Stimulated activated CD4-positive, alpha-beta T cell treated with anti-CD3 and anti-CD28 coated beads, Interleukin-1b, Interleukin-23, amount 100 ng/mL, for 1 hour (primary cell): ENCODE data around the gene GOLGA3.
A peak's percentile ranks its signal among the peaks of the same experiment; 100 is the strongest.
"Not testable (repeated sequence)": the region's sequence is repeated elsewhere in the genome, so short reads cannot be mapped to it uniquely, and the experiment has no call there.

Source experiments
- DNase-seq, 2 donors: peaks; one replicate each; pipeline ENCODE4 v3.0.0-alpha.2; 2020; ENCODE audit warnings: low read depth in 2 of 2

The GOLGA3 gene, protein sequence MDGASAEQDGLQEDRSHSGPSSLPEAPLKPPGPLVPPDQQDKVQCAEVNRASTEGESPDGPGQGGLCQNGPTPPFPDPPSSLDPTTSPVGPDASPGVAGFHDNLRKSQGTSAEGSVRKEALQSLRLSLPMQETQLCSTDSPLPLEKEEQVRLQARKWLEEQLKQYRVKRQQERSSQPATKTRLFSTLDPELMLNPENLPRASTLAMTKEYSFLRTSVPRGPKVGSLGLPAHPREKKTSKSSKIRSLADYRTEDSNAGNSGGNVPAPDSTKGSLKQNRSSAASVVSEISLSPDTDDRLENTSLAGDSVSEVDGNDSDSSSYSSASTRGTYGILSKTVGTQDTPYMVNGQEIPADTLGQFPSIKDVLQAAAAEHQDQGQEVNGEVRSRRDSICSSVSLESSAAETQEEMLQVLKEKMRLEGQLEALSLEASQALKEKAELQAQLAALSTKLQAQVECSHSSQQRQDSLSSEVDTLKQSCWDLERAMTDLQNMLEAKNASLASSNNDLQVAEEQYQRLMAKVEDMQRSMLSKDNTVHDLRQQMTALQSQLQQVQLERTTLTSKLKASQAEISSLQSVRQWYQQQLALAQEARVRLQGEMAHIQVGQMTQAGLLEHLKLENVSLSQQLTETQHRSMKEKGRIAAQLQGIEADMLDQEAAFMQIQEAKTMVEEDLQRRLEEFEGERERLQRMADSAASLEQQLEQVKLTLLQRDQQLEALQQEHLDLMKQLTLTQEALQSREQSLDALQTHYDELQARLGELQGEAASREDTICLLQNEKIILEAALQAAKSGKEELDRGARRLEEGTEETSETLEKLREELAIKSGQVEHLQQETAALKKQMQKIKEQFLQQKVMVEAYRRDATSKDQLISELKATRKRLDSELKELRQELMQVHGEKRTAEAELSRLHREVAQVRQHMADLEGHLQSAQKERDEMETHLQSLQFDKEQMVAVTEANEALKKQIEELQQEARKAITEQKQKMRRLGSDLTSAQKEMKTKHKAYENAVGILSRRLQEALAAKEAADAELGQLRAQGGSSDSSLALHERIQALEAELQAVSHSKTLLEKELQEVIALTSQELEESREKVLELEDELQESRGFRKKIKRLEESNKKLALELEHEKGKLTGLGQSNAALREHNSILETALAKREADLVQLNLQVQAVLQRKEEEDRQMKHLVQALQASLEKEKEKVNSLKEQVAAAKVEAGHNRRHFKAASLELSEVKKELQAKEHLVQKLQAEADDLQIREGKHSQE (N-terminal part only)

DNA sequence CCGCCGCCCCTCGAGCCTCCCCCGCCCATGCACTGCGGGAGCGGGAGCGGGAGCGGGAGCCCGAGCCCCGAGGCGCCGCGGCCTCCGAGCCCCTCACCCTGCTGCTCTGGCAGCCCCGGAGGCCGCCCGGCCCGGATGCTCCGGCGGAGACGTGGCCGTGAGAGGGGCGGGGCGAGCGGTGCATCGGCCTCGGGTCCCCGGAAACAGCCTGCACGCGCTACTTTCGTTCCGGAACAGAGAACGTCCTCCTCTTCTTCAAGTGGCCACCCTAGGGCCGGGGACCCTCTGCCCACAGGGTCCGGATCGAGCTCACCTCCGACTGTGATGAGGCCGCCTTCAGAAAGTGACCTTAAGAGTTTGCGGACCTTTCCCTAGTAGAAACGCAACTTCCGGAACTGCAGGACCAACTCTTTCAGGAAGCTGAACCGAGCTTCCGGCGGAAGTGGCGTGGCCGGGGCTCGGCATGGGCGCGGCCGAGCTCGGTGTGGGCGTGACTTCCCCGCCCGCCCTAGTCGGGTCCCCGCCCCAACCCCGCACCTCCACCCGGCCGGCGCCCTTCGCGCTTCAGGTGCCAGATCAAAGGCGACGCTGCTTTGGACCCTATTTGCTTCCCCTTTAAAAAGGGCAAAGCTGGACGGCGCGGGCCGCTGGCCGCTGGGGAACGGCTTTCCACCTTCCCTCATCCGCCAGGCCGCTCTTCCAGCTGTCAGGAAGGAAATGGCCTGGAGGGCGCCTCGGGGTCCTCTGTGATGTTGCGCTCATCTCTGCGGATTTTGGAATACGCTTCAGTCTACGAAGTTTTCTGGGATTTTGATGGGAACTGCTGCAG is at the start of gene GOLGA3:
TSS of gene GOLGA3 (minus strand) at position 164 of the 829 bp plus-strand sequence. CDS start 6,741 bp downstream, outside the sequence.
- peak; percentile 86 to 92 for DNase-seq

- DNase-seq, result not testable (repeated sequence)
Observed at GRCh38 chr12:132874620-132875019, 46.0 kb upstream of the GOLGA3 start.

GRCh38 chr12:132874175-132874574 is 45.5 kb upstream of the GOLGA3 start:
- DNase-seq, result no peak

DNA sequence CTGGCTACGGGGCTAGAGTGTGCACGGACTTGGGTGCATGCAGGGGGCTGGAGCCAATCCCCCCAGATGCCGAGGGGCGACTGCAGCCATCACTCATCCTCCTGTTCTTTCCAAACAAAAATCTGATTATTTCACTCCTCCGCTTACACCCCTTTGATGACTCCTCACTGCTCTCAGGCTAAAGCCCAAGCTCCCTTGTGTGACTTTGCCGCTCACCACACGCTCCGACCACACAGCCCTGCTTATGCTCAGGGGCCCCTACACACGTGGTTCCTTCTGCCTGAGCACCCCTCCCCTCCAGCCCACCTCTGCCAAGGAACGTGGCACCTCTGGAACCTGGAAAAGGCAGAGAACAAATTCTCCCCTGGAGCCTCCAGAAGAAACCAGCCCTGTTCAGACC is 45.1 kb upstream of the GOLGA3 start:
- DNase-seq, result no peak

GRCh38 chr12:132872975-132873421 is 44.3 kb upstream of the GOLGA3 start:
- DNase-seq, result no peak

DNA sequence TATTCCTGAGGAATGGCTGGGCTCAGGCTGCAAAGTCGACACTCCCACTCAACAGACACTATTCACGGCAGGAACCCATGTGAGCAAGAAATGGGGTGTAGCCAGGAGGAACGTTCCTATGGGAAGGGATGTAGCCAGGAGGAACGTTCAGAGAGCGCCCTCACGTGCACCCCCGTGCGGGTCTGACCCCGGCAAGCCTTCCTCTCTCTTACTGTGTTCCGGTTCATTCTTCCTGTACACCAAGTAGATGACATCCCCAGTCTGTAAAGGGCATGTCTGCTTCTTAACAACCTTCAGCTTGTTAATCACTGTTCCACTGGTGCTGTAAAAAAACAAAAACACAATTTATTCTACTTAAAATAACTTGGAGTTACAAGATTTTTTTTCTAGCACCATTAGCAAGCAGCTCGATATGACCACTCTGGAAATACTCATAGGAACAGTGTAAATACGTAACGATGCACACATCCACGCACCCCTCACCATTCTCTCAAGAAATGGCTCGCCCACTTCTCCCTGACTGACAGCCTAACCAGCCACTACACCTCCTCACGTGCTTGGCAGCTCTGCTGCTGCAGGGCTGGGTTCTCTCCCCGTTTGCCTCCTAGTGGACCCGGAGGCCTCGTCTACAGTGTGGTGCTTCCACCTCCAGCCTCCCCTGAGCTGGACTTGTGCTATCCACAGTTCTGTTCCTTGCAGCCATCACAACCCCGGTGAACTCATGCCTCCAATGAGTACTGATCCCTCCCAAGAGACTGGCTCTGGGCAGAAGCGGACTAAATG is 43.6 kb upstream of the GOLGA3 start:
- no peak for DNase-seq

DNA sequence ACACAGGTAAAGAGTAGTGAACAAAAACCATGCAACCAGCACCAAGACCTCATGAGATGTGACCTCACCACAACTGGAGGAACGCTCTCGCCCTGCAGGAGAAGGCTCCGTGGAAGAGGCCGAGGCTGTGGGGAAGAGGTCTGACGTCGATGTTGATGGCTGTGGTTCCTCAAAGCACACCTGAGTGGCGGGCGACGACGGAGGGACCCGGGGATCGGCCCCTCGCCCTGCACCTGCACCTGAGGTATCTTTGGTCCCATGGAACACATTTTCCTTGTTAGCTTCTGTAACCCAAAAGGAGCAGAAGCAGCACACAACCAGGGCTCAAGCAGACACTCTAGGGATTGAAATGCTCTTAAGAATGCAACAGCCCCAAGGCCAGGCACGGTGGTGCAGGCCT is 40.9 kb upstream of the GOLGA3 start:
- DNase-seq, result no peak

- no peak for DNase-seq
Observed at GRCh38 chr12:132866251-132866828, 37.7 kb upstream of the GOLGA3 start.

- DNase-seq, result no peak
Observed at GRCh38 chr12:132861558-132861957, 32.9 kb upstream of the GOLGA3 start.

DNA sequence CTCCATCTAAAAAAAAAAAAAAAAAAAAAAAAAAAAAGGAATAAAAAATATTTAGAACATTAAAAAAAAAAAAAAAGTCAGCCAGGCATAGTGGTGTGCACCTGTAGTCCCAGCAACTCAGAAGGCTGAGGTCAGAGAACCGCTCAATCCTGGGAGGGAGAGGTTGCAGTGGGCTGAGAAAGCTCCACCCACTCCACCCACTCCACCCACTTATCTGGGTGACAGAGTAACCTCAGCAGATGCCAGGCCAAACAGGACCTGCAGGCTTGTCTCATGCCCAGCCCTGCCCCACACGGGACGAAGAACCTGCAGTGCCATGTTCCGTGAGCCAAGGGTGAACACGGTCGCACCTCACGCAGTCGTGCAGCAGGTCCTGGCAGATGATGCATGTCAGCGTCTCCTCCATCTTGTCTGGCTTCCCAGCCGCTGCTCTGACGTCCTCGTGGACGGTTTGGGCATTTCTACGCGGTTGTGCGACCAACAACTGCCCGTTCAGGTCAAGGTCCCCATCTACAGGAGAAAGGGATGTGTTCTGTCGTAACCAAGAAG is 30.1 kb upstream of the GOLGA3 start:
- no peak for DNase-seq

DNA sequence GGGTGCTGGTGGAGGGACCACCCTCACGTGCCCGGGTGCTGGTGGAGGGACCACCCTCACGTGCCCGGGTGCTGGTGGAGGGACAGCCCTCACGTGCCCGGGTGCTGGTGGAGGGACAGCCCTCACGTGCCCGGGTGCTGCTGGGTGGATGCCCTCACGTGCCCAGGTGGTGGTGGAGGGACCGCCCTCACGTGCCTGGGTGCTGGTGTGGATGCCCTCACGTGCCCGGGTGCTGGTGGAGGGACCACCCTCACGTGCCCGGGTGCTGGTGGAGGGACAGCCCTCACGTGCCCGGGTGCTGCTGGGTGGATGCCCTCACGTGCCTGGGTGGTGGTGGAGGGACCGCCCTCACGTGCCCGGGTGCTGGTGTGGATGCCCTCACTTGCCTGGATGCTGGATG is 28.4 kb upstream of the GOLGA3 start:
- DNase-seq, result not testable (repeated sequence)

GRCh38 chr12:132856581-132856980 is 27.9 kb upstream of the GOLGA3 start:
- DNase-seq, result no peak

GRCh38 chr12:132855211-132855610 is 26.5 kb upstream of the GOLGA3 start:
- DNase-seq, result not testable (repeated sequence)

DNA sequence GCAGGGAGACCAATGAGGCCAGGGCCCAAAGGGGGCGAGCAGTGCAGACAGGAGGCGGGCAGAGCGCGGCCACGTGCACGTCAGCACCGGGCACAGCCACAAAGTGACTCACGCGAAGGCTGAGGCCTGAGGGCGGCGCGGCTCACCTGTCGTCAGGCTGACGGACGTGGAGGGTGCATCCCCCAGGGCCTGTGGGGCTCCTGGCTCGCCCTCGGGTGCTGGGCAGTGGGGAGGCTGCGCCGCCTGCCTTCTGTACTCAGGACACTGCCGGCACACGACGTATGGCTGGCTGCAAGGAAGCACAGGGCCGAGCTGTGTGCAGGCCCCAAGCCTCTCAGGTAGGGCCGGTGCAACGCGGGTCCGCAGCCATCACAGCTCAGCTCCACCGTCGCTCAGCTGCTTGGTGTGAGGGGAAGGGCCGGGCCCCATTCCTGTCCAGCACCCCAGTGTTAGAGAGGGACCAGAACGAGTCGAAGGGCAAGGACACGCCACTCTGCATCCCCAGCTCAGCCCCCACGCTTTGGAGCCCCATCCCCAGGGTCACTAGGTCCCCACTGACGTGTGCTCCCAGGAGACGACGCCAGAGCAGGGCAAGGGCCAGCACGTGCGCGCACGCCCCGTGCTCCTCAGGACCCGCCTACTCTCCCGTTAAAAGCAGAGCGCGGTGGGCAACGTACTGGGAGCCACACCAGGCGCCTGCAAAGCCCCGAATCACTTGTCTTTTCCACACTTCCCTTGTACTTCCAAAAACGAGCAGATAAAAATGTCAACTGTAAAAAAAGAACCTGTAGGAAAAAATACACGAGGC is 24.8 kb upstream of the GOLGA3 start:
- no peak for DNase-seq

DNA sequence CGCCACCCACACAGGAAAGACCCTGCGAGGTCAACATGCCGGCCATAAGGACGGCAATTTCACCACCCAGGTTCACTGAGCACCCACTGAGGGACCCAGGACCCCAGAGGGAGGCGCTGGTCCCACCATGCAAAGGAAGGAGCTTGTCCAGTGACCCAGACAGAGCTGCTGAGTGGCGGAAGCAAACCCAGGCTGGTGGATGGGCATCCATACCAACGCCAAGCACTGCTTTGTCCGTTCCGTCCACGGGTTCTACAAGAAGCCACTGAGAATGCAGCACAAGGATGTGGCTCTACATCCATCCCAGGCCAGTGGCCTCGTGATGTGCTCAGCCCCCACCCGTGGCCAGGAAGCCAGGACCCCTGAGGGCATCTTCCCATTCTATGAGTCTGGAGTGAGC is 23.8 kb upstream of the GOLGA3 start:
- DNase-seq, result no peak

GRCh38 chr12:132851465-132851864 is 22.8 kb upstream of the GOLGA3 start:
- DNase-seq, result no peak

DNA sequence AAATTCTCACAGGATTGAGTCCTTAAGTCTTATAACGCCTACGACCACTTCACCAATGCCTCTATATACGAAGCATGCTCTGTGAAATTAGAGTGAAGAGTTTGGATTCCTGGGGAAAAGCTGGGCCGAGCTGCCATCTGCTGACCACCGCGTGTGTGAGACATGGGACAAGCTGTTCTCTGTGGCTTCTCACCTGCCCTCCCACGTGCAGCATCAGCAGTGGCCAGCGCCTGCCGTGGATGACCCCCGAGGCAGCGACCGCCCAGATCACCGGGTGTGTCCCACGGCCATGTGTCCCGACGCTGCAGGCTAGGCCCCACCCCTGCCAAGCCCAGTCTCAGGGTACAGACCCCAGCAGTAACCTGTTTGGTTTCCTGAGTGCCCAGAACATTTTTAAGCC is 21.6 kb upstream of the GOLGA3 start:
- no peak for DNase-seq

GRCh38 chr12:132848521-132848920 is 19.9 kb upstream of the GOLGA3 start:
- no peak for DNase-seq
